GM18508 (cell line): ENCODE results near the gene NKX2-2.

Experiments used
- ATAC-seq: cut with Tn5 transposase; IDR thresholded peaks from one replicate; pipeline ENCODE4 v1.9.1; 2021; ENCODE audit warnings: moderate number of reproducible peaks; ENCODE audit not compliant: insufficient read depth, unreplicated experiment

NKX2-2 gene

DNA sequence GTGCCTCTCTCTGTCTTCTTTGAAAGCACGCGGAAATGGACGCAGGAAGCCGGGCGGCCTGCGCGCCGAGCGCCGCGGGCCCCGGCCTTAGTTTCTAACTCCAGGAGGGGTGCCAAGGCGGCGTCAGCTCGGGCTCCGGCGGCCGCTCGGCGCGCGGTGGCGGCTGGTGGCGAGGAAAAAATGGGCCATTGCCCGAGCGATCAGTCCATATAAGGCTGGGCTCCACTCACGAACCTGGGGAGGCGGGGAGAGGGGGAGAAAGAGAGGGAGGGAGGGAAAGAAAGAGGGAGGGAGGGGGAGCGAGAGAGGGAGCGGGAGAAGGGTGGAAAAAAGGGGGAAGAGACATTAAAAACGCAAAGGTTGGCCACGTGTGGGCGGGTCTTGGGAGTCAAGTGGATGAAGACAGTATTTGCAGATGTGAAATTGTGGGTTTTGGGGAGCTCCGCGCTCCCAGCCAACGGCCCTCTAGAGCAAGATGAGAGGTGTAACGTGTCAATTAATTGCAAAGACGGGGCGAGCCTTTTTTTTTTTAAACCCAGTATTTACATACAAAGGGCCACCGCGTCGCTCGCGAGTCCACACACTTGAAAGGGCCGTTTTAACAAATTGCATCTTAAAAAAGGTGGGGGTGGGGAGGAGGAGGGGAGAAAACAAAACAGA, at the start of gene NKX2-2:
Gene NKX2-2 (minus strand): TSS at position 184 of the 660 bp plus-strand sequence. CDS start 395 bp downstream, outside the sequence.
- no peak for ATAC-seq

DNA sequence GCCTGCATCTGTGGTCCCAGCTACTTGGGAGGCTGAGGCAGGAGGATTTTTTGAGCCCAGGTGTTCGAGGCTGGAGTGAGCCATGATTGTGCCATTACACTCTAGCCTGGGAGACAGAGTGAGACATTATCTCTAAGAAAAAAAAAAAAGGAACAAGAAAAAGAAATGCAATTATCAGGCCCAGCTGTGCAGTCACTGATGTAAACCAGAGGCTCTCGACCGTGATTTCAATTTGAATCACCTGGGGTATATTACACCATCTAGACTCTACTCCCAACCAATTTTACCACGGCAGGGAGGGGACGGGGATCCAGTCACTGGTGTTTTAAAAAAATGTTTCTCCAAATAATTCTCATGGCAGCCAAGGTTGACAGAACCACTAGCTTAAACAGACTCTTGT, 48.8 kb upstream of the NKX2-2 start:
- ATAC-seq = no peak

DNA sequence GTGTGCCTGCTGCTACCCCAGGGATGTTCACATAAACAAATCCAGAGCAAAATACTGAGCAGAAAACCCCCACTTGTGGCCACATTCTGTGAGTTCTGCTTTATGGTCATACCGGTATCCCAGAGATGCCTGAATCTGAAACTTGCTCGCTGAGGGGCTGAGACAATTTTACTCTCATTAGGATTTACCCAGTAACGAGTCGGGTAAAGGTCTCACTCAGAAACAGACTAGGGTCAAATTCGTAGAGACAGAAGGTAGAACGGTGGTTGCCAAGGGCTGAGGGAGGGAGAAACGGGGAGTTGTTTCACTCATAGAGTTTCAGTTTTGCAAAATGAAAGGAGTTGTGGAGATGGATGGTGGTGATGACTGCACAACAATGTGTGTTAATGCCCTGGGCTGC, 45.4 kb upstream of the NKX2-2 start:
- ATAC-seq = peak; percentile 71

DNA sequence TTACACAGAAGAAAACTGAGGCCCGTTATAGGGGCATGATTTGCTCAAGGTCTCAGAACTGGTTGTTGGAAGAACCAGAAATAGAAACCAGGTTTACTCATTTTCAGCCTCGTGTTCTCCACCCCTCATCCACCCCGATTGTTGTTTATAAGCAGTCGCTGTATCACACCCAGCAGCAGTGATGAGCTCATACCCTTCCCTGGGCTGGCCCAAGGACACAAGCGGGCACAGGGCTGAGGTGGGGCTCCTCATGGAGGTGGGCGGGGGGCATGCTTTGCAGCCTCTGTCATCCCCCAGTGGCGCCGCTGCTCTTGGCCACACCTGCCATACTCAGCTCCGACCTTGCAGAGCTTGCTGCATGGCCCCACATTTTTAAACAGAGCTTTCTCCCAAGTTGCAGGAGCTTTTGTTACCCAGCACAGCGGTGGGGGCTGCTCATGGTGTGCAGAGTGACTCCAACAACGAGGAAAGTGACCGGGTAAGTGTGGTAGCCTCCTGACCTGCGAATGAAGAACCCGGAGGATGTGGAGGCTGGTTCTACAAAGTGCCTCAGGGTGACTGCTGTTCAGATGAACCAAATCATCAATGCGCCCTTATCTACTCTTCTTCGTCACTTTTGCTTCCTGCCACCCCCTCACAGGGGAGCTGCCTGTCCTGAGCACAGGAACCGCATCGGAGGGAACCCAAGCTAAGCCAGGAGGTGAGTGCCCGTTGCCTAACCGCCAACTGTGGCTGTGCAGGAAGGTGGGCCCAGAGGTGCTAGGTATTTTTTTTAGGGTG, 43.6 kb upstream of the NKX2-2 start:
- ATAC-seq = no peak

DNA sequence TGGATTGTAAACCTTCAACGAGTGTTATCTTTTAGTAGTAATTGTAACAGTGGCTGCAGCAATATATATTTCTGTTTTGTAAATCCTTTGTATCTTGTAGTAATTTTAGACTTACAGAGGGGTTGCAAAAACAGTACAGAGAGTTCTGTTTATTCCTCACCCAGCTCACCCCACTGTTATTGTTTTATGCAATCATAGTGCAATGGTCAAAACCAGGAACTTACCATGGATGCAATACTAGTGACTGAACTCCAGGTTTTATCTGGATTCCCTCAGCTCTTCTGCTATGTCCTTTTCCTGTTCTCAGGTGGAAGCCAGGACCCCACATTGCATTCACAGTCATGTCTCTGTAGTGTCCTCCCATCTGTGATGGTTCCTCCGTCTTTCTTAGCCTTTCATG, 42.5 kb upstream of the NKX2-2 start:
- no peak for ATAC-seq

DNA sequence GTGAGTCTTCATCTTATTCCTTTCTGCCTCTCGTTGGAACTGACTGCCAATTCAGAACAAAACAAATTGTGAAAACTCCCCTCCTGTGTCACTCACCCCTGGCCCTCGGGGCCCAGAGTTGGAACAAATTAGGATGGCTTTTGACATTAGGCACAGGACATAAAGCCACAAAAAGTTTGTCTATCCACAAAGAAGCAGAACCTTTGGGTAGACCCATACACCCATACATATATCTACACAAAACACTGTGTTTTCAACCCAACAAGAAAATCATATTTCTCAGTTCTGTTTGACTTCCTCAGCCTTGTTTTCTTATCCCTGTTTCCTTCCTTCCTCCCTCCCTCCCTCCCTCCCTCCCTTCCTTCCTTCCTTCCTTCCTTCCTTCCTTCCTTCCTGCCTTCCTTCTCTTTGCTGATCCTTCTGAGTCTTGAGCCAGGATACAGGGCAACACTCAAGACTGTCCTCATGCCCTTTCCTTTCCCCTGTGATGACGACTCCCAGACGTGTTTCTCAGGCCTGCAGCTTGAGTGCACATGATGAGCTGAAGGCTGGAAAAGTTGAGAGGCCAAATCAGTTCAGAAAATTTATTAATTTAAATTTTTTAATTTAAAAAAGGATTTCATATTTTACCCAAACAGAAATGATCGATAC, 41.7 kb upstream of the NKX2-2 start:
- no peak for ATAC-seq

DNA sequence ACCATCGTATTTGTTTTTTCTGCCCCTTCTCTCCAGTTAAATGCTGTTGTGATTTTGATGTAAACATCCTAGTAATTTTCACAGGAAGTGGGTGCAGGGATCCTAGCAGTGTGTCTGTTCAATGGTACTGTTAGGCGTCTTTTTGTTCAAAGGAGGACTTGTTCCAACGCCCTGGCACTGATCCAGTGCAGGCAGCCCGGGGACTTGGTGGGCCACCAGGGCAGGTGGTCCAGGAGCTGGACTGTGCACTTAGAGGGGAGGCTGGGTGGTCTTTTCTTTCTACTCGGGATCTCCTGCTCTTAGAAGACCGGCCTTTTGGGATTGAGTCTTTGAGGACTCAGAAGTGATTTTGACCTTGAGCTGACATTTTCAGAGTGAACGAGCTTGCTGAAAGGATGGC, 41.1 kb upstream of the NKX2-2 start:
- ATAC-seq = no peak

DNA sequence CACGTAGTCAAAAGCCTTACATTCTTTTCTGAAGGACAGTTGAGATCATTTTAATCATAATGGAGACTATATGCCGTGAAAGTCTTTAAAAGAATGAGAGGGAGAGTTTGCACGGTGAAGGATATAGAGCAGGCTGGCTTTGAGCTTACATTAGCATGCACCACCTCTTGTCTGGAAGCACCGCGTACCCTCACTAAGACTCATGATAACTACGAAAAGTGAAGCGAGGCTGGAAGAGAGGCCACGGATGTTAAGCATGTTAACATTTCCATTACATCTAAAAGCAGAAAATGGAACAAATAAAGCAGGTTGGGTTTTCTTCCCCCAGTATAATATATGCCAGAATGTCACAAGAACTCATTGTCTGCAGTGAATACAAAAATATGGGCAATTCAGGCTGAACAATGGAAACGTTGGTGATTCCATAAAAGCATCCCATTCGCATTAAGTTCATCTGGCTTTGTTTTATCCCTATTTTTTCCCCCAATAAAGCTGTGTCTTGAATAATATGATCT, 40.6 kb upstream of the NKX2-2 start:
- ATAC-seq = no peak

DNA sequence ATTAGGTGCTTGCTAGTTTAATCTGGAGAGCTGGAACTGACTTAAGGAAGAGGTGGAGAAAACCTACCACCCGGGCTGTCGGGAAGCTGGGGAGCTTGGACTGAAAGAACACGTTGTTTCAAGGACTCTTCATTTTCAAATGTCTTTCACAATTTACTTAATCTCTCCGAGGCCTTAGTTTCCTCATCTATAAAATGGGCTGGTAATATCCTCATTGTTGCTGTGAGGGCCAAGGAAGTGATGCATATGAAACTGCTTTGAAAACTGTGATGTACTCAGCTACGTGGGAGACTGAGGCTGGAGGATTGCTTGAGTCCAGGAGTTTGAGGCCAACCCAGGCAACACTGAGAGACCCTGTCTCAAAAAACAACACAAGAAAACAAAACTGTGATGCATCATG, 36.7 kb upstream of the NKX2-2 start:
- no peak for ATAC-seq

DNA sequence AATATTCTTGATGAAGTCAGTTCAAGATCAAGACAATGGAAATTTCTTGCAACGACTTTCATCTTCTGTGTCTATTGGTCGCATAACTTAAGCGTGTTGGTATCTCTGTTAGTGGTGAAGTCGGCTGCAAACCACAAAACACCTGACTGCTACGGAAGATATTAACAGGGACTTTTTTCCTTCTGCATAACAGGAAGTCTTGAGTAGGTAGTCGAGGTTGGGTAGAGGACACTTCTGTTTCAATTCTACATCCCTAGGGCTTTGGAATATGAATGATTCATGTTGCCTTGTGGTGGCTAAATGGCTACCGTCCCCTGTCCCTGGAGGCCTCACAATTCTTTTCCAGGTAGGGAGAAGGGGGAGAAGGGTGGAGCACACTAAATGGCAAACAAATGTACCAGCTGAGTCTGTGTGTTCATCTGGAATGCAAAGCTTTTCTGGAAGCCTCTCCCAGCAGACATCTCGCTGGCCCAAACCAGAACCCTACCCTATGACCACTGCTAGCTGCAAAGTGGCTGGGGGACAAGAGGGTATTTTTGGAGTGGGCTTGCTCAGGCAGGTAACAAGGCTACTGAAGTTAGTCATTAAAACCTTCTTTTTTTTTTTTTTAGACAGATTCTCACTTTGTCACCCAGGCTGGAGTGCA, 34.6 kb upstream of the NKX2-2 start:
- ATAC-seq = peak; percentile 85

DNA sequence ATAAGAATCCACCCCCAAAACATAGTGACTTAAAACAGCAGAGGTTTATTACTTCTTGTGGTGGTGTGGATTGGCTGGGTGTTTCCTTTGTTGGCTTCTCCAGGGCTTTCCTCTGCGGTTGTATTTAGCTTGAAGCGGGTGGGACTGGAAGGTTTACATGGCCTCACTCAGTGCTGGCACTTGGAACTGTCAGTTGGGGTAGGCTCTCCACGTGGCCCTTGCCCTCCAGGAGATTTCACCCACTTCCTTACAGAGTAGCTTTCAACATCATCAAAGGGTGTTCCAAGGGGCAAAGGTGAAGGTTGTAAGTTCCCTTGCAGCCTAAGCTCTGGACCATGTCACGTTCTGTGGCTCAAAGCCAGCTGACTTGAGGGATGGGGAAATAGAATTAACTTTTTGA, 32.5 kb upstream of the NKX2-2 start:
- no peak for ATAC-seq

DNA sequence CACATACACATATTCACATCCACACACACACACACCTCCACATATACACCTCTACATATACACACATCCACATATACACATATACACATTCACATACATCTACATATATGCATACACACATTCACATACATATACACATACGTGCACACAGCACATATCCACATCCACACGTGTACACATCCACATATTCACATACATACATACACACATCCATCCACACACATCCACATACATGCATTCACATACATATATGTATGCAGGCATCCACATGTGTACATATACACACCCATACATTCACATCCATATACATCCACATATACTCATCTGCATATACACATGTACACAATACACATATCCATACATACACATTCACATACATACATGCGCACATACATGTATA, 25.6 kb upstream of the NKX2-2 start:
- ATAC-seq = no peak

DNA sequence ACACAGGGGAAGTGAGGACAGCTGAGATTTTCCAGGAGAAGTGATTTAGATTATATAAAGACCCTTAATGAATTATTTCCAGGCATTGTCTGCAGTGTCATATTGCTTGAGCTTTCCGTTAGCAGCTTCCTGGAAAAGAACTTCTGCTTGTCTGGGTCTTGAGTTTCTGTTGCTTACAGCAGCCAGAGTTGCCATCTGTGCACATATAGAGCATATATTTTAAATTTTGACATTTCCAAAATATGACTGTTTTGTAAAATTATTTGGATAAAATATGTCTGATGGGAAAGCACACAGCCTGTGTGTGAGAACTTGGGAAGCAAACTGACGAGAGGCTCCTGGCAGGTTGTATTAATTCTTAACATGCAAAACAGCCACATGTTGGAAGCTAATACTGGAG, 21.0 kb upstream of the NKX2-2 start:
- no peak for ATAC-seq

DNA sequence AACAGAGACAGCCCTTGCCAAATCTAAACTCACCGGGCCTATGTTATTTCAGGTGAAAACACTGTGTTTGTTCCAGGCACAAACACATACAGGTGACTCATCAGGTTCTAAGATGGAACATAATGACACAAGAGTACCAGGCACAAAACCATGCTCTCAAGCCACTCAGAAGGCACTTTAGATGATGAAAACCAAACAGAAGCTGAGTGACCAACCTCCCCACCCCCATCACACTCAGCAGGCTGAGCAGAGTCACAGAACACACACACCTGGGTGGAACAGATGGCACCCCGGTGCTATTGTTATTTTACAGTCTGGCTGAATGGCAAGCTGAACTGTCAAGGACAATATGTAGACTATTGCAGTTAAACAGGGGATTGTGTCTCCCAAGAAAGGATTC, 20.6 kb upstream of the NKX2-2 start:
- ATAC-seq = no peak

DNA sequence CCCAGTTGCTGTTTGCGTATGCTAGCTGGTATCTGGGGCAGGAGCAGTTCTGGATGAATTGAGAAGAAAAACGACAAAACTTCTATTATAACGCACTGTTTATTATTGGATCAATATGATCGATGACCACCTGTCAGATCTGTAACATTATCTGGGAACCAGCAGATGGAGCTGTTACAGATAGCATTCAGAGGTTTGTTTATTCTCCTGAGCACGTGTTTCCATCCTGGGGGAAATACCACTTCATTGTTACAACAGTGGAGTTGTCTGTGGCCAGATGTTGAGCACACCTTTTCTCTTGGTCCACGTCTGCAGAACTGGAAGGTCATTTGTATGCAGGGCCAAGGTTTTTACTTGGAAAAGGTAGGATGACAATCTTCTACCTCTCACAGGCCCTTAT, 16.0 kb upstream of the NKX2-2 start:
- no peak for ATAC-seq

DNA sequence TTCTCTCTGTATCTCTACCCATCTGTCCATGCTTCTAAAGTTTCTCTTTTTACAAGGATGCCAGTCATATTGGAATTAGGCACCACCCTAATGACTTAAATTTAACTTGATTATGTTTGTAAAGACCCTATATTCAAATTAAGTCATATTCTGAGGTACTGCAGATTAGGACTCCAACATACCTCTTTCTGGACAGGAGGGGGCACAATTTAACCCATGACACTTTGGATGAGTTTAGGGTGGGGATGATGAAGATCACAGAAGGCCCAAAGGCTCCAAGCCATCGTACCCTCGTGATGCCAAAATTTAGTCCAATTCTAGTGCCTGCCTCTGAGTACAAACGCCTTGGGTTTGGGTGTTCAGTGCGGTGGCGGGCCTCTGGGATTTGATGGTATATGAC, 15.0 kb upstream of the NKX2-2 start:
- ATAC-seq = no peak

DNA sequence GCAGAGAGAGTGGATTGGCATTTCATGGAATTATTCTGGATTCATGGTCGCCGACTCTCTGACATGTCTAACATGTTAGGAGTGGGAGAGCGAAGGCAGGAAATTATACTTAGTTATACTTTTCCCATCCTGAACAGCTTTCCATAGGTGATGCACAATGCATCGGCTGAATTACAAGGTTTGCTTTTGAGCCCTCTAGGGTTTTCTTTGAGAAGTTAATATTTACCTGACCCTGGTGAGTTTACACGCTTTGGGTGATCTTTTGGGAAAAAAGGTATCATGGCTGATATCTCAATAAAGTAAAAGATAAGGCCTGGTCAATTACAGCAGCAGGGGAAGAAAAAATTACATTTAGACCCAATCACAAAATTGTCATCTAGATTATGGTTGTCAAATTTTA, 14.0 kb upstream of the NKX2-2 start:
- no peak for ATAC-seq

DNA sequence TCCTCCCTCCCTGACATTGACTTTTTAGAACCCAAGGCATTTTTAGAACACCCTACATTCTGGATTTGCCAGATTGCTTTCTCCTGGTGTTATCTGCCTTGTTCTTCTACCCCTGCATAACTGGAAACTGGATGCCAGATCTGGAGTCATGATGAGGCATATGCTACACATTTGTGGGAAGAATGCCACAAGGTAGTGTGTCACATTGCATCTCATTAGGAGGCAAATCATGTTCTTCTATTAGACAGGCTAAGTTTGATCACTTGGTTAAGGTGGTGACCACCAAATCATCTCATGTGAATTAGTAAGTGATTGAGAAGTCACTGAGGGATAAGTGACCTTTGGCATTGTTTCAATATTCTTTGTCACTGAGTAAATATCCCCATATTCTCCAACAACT, 12.9 kb upstream of the NKX2-2 start:
- ATAC-seq = no peak

DNA sequence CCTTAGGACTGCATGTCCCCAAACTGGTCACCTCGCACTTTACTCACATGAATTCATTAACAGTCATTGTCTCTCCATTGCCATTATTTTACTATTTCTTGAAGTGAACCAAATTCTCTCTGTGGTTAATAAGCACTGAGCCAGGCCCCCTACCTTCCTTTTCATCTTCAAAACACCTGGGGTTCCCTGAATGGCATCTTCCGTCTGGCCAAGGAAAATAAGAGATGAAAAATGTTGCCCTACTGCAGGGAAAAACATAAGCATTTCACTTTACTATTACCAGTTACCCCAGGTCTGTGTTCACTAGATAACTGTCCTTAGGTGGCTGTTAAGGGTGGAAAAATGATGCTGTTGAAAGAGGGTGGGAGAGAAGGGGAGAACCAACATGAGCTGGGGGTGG, 10.0 kb upstream of the NKX2-2 start:
- ATAC-seq = no peak

DNA sequence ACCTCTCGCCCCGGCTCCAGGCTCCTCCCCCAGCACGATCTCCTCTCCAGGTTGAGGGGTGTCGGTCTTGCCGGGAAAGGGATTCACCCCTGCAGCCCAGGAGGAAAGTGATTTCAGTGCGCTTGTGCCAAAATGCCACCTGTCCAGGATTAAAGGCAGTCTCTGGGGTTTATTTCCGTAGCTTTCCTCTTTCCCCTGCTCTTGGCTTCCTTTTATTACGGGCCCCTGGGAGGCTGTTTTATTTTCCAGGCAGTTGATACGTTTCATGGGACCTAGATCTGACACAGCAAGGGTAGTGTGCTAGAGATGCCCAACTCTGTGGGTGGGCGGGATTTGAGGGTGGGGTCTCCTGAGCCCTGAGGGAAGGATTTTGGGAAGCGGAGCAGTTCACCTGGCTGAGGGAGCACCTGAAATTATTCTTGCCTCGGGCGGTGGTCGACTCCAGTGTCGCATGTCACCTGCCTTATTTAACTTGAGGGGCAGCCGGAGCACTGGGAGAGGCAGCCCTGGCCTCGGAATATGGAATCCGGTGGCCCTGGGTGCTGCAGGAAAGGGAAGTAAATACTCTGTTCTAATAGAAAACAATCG, 9.5 kb upstream of the NKX2-2 start:
- no peak for ATAC-seq
